K562 (cell line): ENCODE results near the gene HAPLN3. TPM values are rescaled to one million over a fixed set of nuclear protein-coding genes. Genes with fewer than 3 reads are reported as not detected.

Experiments
- ESRRA ChIP-seq: fragments of 450-650 bp; IDR thresholded peaks from 2 replicates; pipeline ENCODE4 v1.6.1; 2014; ENCODE audit warnings: low read depth, mild to moderate bottlenecking, moderate library complexity, borderline replicate concordance
- FOXK2 ChIP-seq, 2 experiments: fragments of 450-650 bp; IDR thresholded peaks in 1 of 2; conservative IDR thresholded peaks in 1 of 2; 2 replicates each; pipeline ENCODE4 v1.6.1; 2016; ENCODE audit warnings: low read depth in 2 of 2, mild to moderate bottlenecking in 1 of 2
- JUND ChIP-seq, 2 experiments: IDR thresholded peaks; 2 replicates in 1 of 2; 3 replicates in 1 of 2; pipeline ENCODE4 v1.6.1; 2011; ENCODE audit warnings: borderline replicate concordance in 2 of 2, low read depth in 2 of 2, low read length in 2 of 2, improper control_type of control experiment in 1 of 2, missing biosample characterization in 1 of 2, missing genetic modification characterization in 1 of 2, missing genetic modification reagents in 1 of 2
- MGA ChIP-seq: fragments of 450-650 bp; IDR thresholded peaks from 2 replicates; pipeline ENCODE4 v1.6.1; 2016; ENCODE audit warnings: mild to moderate bottlenecking, moderate library complexity
- PRDM10 ChIP-seq: fragments of 450-650 bp; IDR thresholded peaks from 2 replicates; pipeline ENCODE4 v1.6.1; 2018; ENCODE audit not compliant: partially characterized antibody
- RNF2 ChIP-seq: sonication (generic); IDR thresholded peaks from 2 replicates; pipeline ENCODE4 v1.6.1; 2016
- SMARCA4 ChIP-seq: fragments of 450-650 bp; IDR thresholded peaks from 2 replicates; pipeline ENCODE4 v1.6.1; 2016
- polyA plus RNA-seq, 8 experiments: library from polyadenylated mRNA; depleted of rRNA in 4 of 8; stranded (reverse) in 5 of 8; unstranded in 3 of 8; fragments of >200 nt; fragmentation: Nextera tagmentation in 2 of 8; fragmentation: Illumina TruSeq in 1 of 8; extraction: Ambion mirVana in 2 of 8; extraction: Trizol in 1 of 8; gene quantifications; 2 replicates each; pipeline versions ENCODE4 v1.2.1 to v1.2.3, GENCODE V29; 2011 to 2014; ENCODE audit warnings: inconsistent platforms in 1 of 8, missing spikeins in 1 of 8
- total RNA-seq, 7 experiments: library from RNA; depleted of rRNA in 6 of 7; stranded (reverse); fragments of >200 nt in 6 of 7; fragmentation: Illumina TruSeq in 2 of 7; extraction: Trizol in 2 of 7; gene quantifications; 2 replicates each; pipeline versions ENCODE4 v1.2.1 to v1.2.3, GENCODE V29; 2011 to 2021; ENCODE audit warnings: low replicate concordance in 1 of 7

Gene HAPLN3
- total and polyA plus RNA-seq, 9 of the 15 experiments (the other 6 are each of a cell fraction or from before 2014, with no cell fraction given), result 0.04 to 2.4 (median 0.65) TPM

GRCh38 chr15:88940110-88940675, 44.8 kb upstream of the HAPLN3 start (continued):
- TF ChIP-seq MGA (0 out of 2 replicates have a peak, but pooled peaks have one; percentile 18), JUND (IDR thresholded peaks at IDR 0.05; ENCODE audit: borderline replicate concordance, low read depth, low read length) (0 out of 2 replicates have a peak, but pooled peaks have one; percentile 10), JUND (tag; IDR thresholded peaks at IDR 0.05; ENCODE audit: borderline replicate concordance, low read depth, low read length) (no peak), PRDM10 (peak; percentile 55), RNF2 (no peak), FOXK2 (conservative IDR thresholded peaks at IDR 0.05 in 1 of 2, IDR thresholded peaks at IDR 0.05 in 1 of 2; ENCODE audit: low read depth in 2 of 2) (0 out of 4 replicates have a peak, but pooled peaks of 1 of the 2 experiments have one; percentile 9), ESRRA (peak; percentile 69), SMARCA4 (peak; percentile 28; the same call in 1 of the 2 replicates)
